Ovary (tissue), 9 donors: Measurements from ENCODE around the gene PKN1. TPM values are rescaled to one million over a fixed set of nuclear protein-coding genes. Genes with fewer than 3 reads are reported as not detected.

Experiments used
- DNase-seq, 5 donors: peaks; one replicate each; pipeline ENCODE4 v3.0.0-alpha.2; 2019 to 2020
- H3K27ac ChIP-seq, 2 donors: fragments of 200-600 bp; one replicate each; pipeline versions ENCODE4 v1.5.1 to v1.8.0; 2019 to 2022
- H3K27me3 ChIP-seq: fragments of 200-600 bp; one replicate; pipeline ENCODE4 v1.8.0; 2022
- H3K36me3 ChIP-seq: fragments of 200-600 bp; sonication (generic); one replicate; pipeline ENCODE4 v1.5.1; 2019
- H3K4me1 ChIP-seq: one replicate; pipeline ENCODE4 v1.8.1; 2013; ENCODE audit warnings: mild to moderate bottlenecking, moderate library complexity; ENCODE audit not compliant: insufficient read depth
- H3K4me3 ChIP-seq: fragments of 200-600 bp; sonication (generic); one replicate; pipeline ENCODE4 v1.5.1; 2017
- H3K9me3 ChIP-seq, 2 donors: fragments of 200-600 bp in 1 of 2; sonication (generic) in 1 of 2; one replicate each; pipeline versions ENCODE4 v1.5.1 to v1.8.1; 2013 to 2019; ENCODE audit warnings: mild to moderate bottlenecking in 1 of 2, moderate library complexity in 1 of 2
- CTCF ChIP-seq, 3 donors: fragments of 450-650 bp in 2 of 3; fragments of 200-600 bp in 1 of 3; IDR thresholded peaks; one replicate each; pipeline versions ENCODE4 v1.5.1 to v1.8.0; 2016 to 2022; ENCODE audit warnings: antibody characterized with exemption in 3 of 3, mild to moderate bottlenecking in 1 of 3
- EP300 ChIP-seq: sonication (generic); formaldehyde crosslinking; IDR thresholded peaks from one replicate; pipeline ENCODE4 v1.6.1; 2017; ENCODE audit warnings: antibody characterized with exemption
- POLR2A ChIP-seq: fragments of 450-650 bp; IDR thresholded peaks from one replicate; pipeline ENCODE4 v1.6.1; 2017; ENCODE audit warnings: antibody characterized with exemption, mild to moderate bottlenecking, moderate library complexity
- WGBS, 3 donors: extraction: QIAGEN DNeasy Blood & Tissue Kit in 1 of 3; methylation state at CpG; one replicate each; pipeline versions ENCODE4 v1.1.5 to v1.1.7; 2013 to 2017; 5-methylcytosine and 5-hydroxymethylcytosine counted together
- intact Hi-C, 4 donors: fragments of 100-400 bp; cut with DNase I; formaldehyde crosslinking; loops; one replicate each; pipeline versions ENCODE4 v1.11.0 to v1.15.1; 2022 to 2023
- polyA plus RNA-seq, 2 donors: library from polyadenylated mRNA; stranded (reverse); fragments of 200-250 nt in 1 of 2; fragments of 350-450 nt in 1 of 2; fragmentation: Illumina TruSeq in 1 of 2; extraction: RNeasy Lipid Tissue Mini Kit (QIAGEN cat#74804) in 1 of 2; gene quantifications; one replicate each; pipeline ENCODE4 v1.2.3, GENCODE V29; 2013 to 2014
- total RNA-seq, 7 donors: library from RNA; depleted of rRNA in 2 of 7; stranded (reverse); fragments of >200 nt in 2 of 7; fragmentation: NEBNext Ultra II Directional in 3 of 7; extraction: Animal tissue kit (Norgen Biotek cat#: 25700) in 3 of 7; gene quantifications; one replicate each; pipeline versions ENCODE4 v1.1.0 to v1.2.4, GENCODE V29; 2016 to 2023
- donor health status: DM: no; HTN: no; CAD: no; lungs with moderate emphysema.
- donor health status: DM: no; HTN: no; CAD: no.
- donor health status: Bipolar disorder and iron deficiency.
- donor health status: DM: yes; HTN: yes; CAD: no.
- donor health status: DM: no; HTN: no; CAD: no.
- donor health status: DM: yes; HTN: yes; CAD: no.

Gene PKN1
- total and polyA plus RNA-seq, 9 donors, result 16.6 to 128 (median 68.6) TPM

DNA sequence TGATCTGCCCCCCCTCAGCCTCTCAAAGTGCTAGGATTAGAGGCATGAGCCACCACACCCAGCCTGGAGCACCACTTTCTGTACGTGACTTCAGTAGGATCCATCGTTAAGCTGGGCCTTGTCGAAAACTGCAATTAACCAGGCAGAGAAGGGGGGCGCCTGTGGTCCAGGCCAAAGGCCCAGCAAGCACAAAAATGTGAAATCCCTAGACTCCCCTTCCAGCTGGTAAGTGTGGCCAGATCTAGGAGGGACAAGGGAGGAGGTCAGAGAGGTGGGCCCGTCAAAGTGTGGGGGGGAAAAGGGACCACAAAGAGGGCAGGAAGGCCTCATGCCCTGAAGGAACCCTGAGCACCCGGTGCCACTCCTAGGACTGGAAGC, 27.7 kb upstream of the PKN1 start:
- Histone ChIP-seq H3K27ac (peak overlapping the region in 1 of 2 donors; percentile 61), H3K36me3 (no peaks in the 10 kb centered on the region), H3K9me3 (no peaks in the 10 kb centered on the region), H3K4me3 (no peak overlapping the region), H3K4me1 (peaks cover 6% of the 10 kb centered on the region), H3K27me3 (no peaks in the 10 kb centered on the region)
- intact Hi-C loops, result loop anchor here in 2 of 4 donors (5.0 kb wide), 3 partner anchors 43 to 258 kb away; no protein-coding TSS in a partner anchor
- WGBS, 3 donors, result 76 to 84% (median 76%) methylated on average over 6 of the region's 6 CpGs
- DNase-seq, result no peak
- TF ChIP-seq CTCF (IDR thresholded peaks at IDR 0.05) (no peak), EP300 (no peak), POLR2A (no peak)

GRCh38 chr19:14405758-14406644, 27.1 kb upstream of the PKN1 start:
- DNase-seq, result peak; percentile 88 to 96 (median 92)
- no peaks in the 10 kb centered on the region for H3K9me3 ChIP-seq

DNA sequence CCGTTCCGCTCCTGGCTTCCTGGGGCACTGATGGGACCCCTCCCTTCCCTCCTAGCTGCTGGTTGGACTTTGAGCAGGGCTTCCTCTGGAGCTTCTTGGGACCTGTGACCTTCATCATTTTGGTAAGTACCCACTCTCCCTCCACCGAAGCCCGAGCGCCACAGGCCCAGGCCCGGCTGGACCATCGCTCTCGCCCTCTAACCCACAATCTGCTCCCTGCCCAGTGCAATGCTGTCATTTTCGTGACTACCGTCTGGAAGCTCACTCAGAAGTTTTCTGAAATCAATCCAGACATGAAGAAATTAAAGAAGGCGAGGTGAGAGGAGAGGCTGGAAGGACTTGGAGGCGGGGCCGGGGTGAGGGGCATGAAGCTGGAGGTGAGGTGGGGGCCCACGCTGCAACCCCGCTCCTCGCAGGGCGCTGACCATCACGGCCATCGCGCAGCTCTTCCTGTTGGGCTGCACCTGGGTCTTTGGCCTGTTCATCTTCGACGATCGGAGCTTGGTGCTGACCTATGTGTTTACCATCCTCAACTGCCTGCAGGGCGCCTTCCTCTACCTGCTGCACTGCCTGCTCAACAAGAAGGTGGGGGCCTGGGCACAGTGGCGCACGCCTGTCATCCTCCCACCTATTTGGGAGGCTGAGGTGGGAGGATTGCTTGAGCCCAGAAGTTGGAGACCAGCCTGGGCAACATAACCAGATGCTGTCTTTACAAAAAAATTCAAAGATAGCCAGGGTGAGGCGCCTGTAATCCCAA, 26.3 kb upstream of the PKN1 start:
- Histone ChIP-seq H3K36me3 (no peaks in the 10 kb centered on the region), H3K27ac (peak overlapping the region in 1 of 2 donors; percentile 20), H3K9me3 (no peaks in the 10 kb centered on the region), H3K4me3 (no peak overlapping the region), H3K27me3 (no peaks in the 10 kb centered on the region), H3K4me1 (peaks cover 6% of the 10 kb centered on the region)
- peak in 1 of 5 donors; percentile 42 for DNase-seq
- 77 to 85% (median 78%) methylated on average over 27 of the region's 27 CpGs for WGBS, 3 donors
- intact Hi-C loops, result loop anchor here in 2 of 4 donors (5.0 kb wide), 3 partner anchors 45 to 260 kb away; no protein-coding TSS in a partner anchor
- TF ChIP-seq CTCF (IDR thresholded peaks at IDR 0.05) (no peak), POLR2A (no peak), EP300 (no peak)

More at GRCh38 chr19:14405758-14406644, 27.1 kb upstream of the PKN1 start:
- Histone ChIP-seq H3K4me3 (no peak overlapping the region), H3K27ac (peak overlapping the region; percentile 22 to 61), H3K27me3 (no peaks in the 10 kb centered on the region), H3K4me1 (peaks cover 6% of the 10 kb centered on the region), H3K36me3 (no peaks in the 10 kb centered on the region)
- 17 to 28% (median 21%) methylated on average over 33 to 61 of the region's 61 CpGs for WGBS, 3 donors
- TF ChIP-seq EP300 (no peak), POLR2A (no peak), CTCF (IDR thresholded peaks at IDR 0.05) (peak; percentile 76 to 94 (median 88))
- intact Hi-C loops, result loop anchor here in 2 of 4 donors (5.0 kb wide), 3 partner anchors 44 to 259 kb away; no protein-coding TSS in a partner anchor
